Heart left ventricle (tissue), 13 donors: ENCODE measurements around the gene STRIP1.

Source experiments
- CTCF ChIP-seq, 12 donors: fragments of 200-600 bp; sonication (generic) in 4 of 12; IDR thresholded peaks; one replicate each; pipeline versions ENCODE4 v1.5.0 to v1.8.0; 2018 to 2022; ENCODE audit warnings: antibody characterized with exemption in 12 of 12, mild to moderate bottlenecking in 5 of 12
- POLR2A ChIP-seq, 2 donors: fragments of 450-650 bp; IDR thresholded peaks; one replicate each; pipeline ENCODE4 v1.6.1; 2017; ENCODE audit warnings: antibody characterized with exemption in 2 of 2, mild to moderate bottlenecking in 2 of 2, moderate library complexity in 2 of 2
- donor health status: ischemic (EF 13 %, LVEDD 7.1; RV severe dilation, severe dysfunction).
- donor health status: DM: no; HTN: yes; CAD: no.
- donor health status: DM: no; HTN: no; CAD: no.
- donor health status: ischemic (EF 25% LVEDD 6.9; RV normal size, moderate dysfunction).
- donor health status: ischemic (EF 25% LVEDD 5.7; RV mildly dilated, moderate dysfunction).
- donor health status: ischemic (EF 35%, LVEDD 5.7; RV mildly dilated, moderate dysfunction).
- donor health status: nonischemic (EF 11% LVEDD 7.7; RV severe dilation, severe dysfunction).
- donor health status: DM: yes; HTN: yes; CAD: no.
- donor health status: PGD.
- donor health status: ischemic (EF 29% LVEDD 5.4; RV normal size, mild dysfunction).
- donor health status: nonischemic (EF 23%, LVEDD 6.1; RV moderate dilation, normal function).

- TF ChIP-seq CTCF (IDR thresholded peaks at IDR 0.05) (no peak), POLR2A (IDR thresholded peaks at IDR 0.05) (no peak)
Measured at GRCh38 chr1:110100335-110100734, 65.9 kb downstream of the STRIP1 start.
